Keratinocyte (primary cell): Measurements from ENCODE around the gene TTC32. TPM values are rescaled to one million over a fixed set of nuclear protein-coding genes. Genes with fewer than 3 reads are reported as not detected.

Experiments used
- DNase-seq: peaks from one replicate; pipeline ENCODE4 v3.0.0-alpha.2; 2011; ENCODE audit warnings: low read depth, missing footprints, low spot score
- FAIRE-seq: peaks from 2 replicates; lab custom pipeline; 2011; peaks lifted over from hg19 to GRCh38; lab: Jason Lieb, UNC
- H2AFZ ChIP-seq: 2 replicates; pipeline ENCODE4 v1.6.0; 2012; ENCODE audit warnings: low read length, control low read depth, inconsistent platforms; ENCODE audit not compliant: control insufficient read depth
- H3K27ac ChIP-seq: 2 replicates; pipeline ENCODE4 v1.5.1; 2011; ENCODE audit warnings: low read length; ENCODE audit not compliant: control insufficient read depth, insufficient read depth
- H3K27me3 ChIP-seq: 3 replicates; pipeline ENCODE4 v1.6.0; 2011; ENCODE audit warnings: low read length; ENCODE audit not compliant: control insufficient read depth, insufficient read depth; ENCODE audit errors: extremely low read depth
- H3K36me3 ChIP-seq, 2 experiments: 2 replicates in 1 of 2; 3 replicates in 1 of 2; pipeline ENCODE4 v1.5.1; 2011; ENCODE audit warnings: low read length in 2 of 2, mild to moderate bottlenecking in 1 of 2; ENCODE audit not compliant: control insufficient read depth in 2 of 2, insufficient read depth in 2 of 2; ENCODE audit errors: extremely low read depth in 1 of 2
- H3K4me1 ChIP-seq: 3 replicates; pipeline ENCODE4 v1.5.1; 2011; ENCODE audit warnings: low read length; ENCODE audit not compliant: control insufficient read depth, insufficient read depth; ENCODE audit errors: extremely low read depth
- H3K4me2 ChIP-seq: 3 replicates; pipeline ENCODE4 v1.6.0; 2011; ENCODE audit warnings: low read depth, low read length; ENCODE audit not compliant: control insufficient read depth, insufficient read depth; ENCODE audit errors: extremely low read depth
- H3K4me3 ChIP-seq, 3 experiments: fragments of 200-600 bp in 1 of 3; sonication (generic) in 1 of 3; 2 replicates in 2 of 3; 3 replicates in 1 of 3; pipeline ENCODE4 v1.5.1; 2011 to 2016; ENCODE audit warnings: low read length in 3 of 3, mild to moderate bottlenecking in 3 of 3, control low read depth in 2 of 3, inconsistent platforms in 1 of 3, low read depth in 1 of 3, mixed read lengths in 1 of 3, mixed run types in 1 of 3, moderate library complexity in 1 of 3; ENCODE audit not compliant: control insufficient read depth in 2 of 3, insufficient read depth in 2 of 3; ENCODE audit errors: extremely low read depth in 1 of 3
- H3K79me2 ChIP-seq: 2 replicates; pipeline ENCODE4 v1.6.0; 2012; ENCODE audit warnings: low read length; ENCODE audit not compliant: control insufficient read depth, insufficient read depth
- H3K9ac ChIP-seq: 3 replicates; pipeline ENCODE4 v1.6.0; 2011; ENCODE audit warnings: low read length; ENCODE audit not compliant: control insufficient read depth, insufficient read depth; ENCODE audit errors: extremely low read depth
- H3K9me1 ChIP-seq: 3 replicates; pipeline ENCODE4 v1.6.0; 2011; ENCODE audit warnings: low read length; ENCODE audit not compliant: control insufficient read depth, insufficient read depth; ENCODE audit errors: extremely low read depth
- H3K9me3 ChIP-seq: 2 replicates; pipeline ENCODE4 v1.5.1; 2012; ENCODE audit warnings: low read depth, low read length; ENCODE audit not compliant: control insufficient read depth
- H4K20me1 ChIP-seq: 3 replicates; pipeline ENCODE4 v1.6.0; 2011; ENCODE audit warnings: low read length; ENCODE audit not compliant: control insufficient read depth, insufficient read depth; ENCODE audit errors: extremely low read depth
- CTCF ChIP-seq, 3 experiments: IDR thresholded peaks in 1 of 3; conservative IDR thresholded peaks in 1 of 3; optimal IDR thresholded peaks in 1 of 3; 2 replicates in 2 of 3; 3 replicates in 1 of 3; pipeline versions ENCODE3 to v1.5.1; 2011; ENCODE audit warnings: low read length in 3 of 3, mild to moderate bottlenecking in 3 of 3, moderate library complexity in 2 of 3, control low read depth in 1 of 3, inconsistent platforms in 1 of 3; ENCODE audit not compliant: insufficient read depth in 2 of 3; ENCODE audit errors: extremely low read depth in 1 of 3
- EZH2 ChIP-seq: IDR thresholded peaks from one replicate; pipeline ENCODE4 v1.6.1; 2012; ENCODE audit warnings: inconsistent platforms, mild to moderate bottlenecking, low read length, moderate library complexity
- dilution Hi-C: fragments of 300-500 bp; cut with MboI; formaldehyde crosslinking; loops from one replicate; pipeline ENCODE4 v1.7.0; 2020; ENCODE audit warnings: low sequenced_read_pairs; ENCODE audit not compliant: extremely low pct_ligation_motif_present
- polyA plus RNA-seq, 5 experiments: library from polyadenylated mRNA; depleted of rRNA in 3 of 5; stranded (reverse) in 3 of 5; stranded (forward) in 1 of 5; unstranded in 1 of 5; fragments of >200 nt; gene quantifications; 1 replicate in 1 of 5; 2 replicates in 3 of 5; 3 replicates in 1 of 5; pipeline versions ENCODE4 v1.2.1 to v1.2.3, GENCODE V29; 2011 to 2012; ENCODE audit warnings: missing spikeins in 2 of 5, low read depth in 1 of 5, low replicate concordance in 1 of 5

Gene TTC32
- polyA plus RNA-seq, 1 donor (not counting 4 experiments of a cell fraction or from before 2014, with no cell fraction given): 7.6 TPM

GRCh38 chr2:19882286-19882685 lies 19.5 kb downstream of the TTC32 start:
- H2AFZ ChIP-seq: no peak overlapping the region
- H3K79me2 ChIP-seq: no peaks in the 10 kb centered on the region
- no peaks in the 10 kb centered on the region for H3K9me3 ChIP-seq
- H3K9me1 ChIP-seq: no peaks in the 10 kb centered on the region
- FAIRE-seq (no peak), DNase-seq (no peak)
- TF ChIP-seq CTCF (optimal IDR thresholded peaks at IDR 0.05 in 1 of 3, IDR thresholded peaks at IDR 0.05 in 1 of 3, conservative IDR thresholded peaks at IDR 0.05 in 1 of 3; ENCODE audit: extremely low read depth in 1 of 3, insufficient read depth in 2 of 3, low read length in 3 of 3): no peak
- TF ChIP-seq EZH2: no peak
- no peak overlapping the region for H3K9ac ChIP-seq
- dilution Hi-C loops: no loop called here
- no peaks in the 10 kb centered on the region for H3K27me3 ChIP-seq
- no peak overlapping the region for H3K4me3 ChIP-seq
- H3K36me3 ChIP-seq: no peaks in the 10 kb centered on the region
- no peak overlapping the region for H3K27ac ChIP-seq
- peaks cover 7% of the 10 kb centered on the region for H3K4me1 ChIP-seq
- no peak overlapping the region for H3K4me2 ChIP-seq
- H4K20me1 ChIP-seq: no peaks in the 10 kb centered on the region

- Histone ChIP-seq H3K79me2 (no peaks in the 10 kb centered on the region), H3K9me3 (no peaks in the 10 kb centered on the region), H3K4me2 (no peak overlapping the region), H3K9me1 (no peaks in the 10 kb centered on the region), H3K27ac (no peak overlapping the region), H3K27me3 (no peaks in the 10 kb centered on the region), H3K36me3 (no peaks in the 10 kb centered on the region), H3K9ac (no peak overlapping the region), H3K4me1 (peaks cover 7% of the 10 kb centered on the region), H2AFZ (no peak overlapping the region), H3K4me3 (no peak overlapping the region), H4K20me1 (no peaks in the 10 kb centered on the region)
- dilution Hi-C loops: no loop called here
- no peak for TF ChIP-seq EZH2
- TF ChIP-seq CTCF (optimal IDR thresholded peaks at IDR 0.05 in 1 of 3, IDR thresholded peaks at IDR 0.05 in 1 of 3, conservative IDR thresholded peaks at IDR 0.05 in 1 of 3; ENCODE audit: extremely low read depth in 1 of 3, insufficient read depth in 2 of 3, low read length in 3 of 3): no peak
- FAIRE-seq (no peak), DNase-seq (no peak)
Observed at GRCh38 chr2:19881908-19882265, 19.9 kb downstream of the TTC32 start.
